Vagina (tissue), 2 donors: ENCODE results near the gene MDK.
"Not testable (repeated sequence)": the region's sequence is repeated elsewhere in the genome, so short reads cannot be mapped to it uniquely, and the experiment has no call there.

ENCODE experiments used
- POLR2A ChIP-seq, 2 donors: fragments of 450-650 bp; IDR thresholded peaks; one replicate each; pipeline ENCODE4 v1.6.1; 2017; ENCODE audit warnings: antibody characterized with exemption in 2 of 2, mild to moderate bottlenecking in 2 of 2, moderate library complexity in 2 of 2
- TF ChIP-seq, protein P1 (sequence below), 3 experiments: fragments of 450-650 bp in 2 of 3; fragments of 200-600 bp in 1 of 3; sonication (generic) in 1 of 3; IDR thresholded peaks; one replicate each; pipeline ENCODE4 v1.5.1; 2017 to 2019; ENCODE audit warnings: antibody characterized with exemption in 3 of 3, mild to moderate bottlenecking in 2 of 3, moderate library complexity in 2 of 3

- TF ChIP-seq, protein P1, sequence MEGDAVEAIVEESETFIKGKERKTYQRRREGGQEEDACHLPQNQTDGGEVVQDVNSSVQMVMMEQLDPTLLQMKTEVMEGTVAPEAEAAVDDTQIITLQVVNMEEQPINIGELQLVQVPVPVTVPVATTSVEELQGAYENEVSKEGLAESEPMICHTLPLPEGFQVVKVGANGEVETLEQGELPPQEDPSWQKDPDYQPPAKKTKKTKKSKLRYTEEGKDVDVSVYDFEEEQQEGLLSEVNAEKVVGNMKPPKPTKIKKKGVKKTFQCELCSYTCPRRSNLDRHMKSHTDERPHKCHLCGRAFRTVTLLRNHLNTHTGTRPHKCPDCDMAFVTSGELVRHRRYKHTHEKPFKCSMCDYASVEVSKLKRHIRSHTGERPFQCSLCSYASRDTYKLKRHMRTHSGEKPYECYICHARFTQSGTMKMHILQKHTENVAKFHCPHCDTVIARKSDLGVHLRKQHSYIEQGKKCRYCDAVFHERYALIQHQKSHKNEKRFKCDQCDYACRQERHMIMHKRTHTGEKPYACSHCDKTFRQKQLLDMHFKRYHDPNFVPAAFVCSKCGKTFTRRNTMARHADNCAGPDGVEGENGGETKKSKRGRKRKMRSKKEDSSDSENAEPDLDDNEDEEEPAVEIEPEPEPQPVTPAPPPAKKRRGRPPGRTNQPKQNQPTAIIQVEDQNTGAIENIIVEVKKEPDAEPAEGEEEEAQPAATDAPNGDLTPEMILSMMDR (IDR thresholded peaks at IDR 0.05): not testable (repeated sequence)
- not testable (repeated sequence) for TF ChIP-seq POLR2A (IDR thresholded peaks at IDR 0.05)
Observed at GRCh38 chr11:46379482-46380293, 1.8 kb upstream of the MDK start.
